HUES64 (cell line): ENCODE results near the gene PRR20A.
"Not testable (repeated sequence)": the region's sequence is repeated elsewhere in the genome, so short reads cannot be mapped to it uniquely, and the experiment has no call there.

Experiments used
- H3K27ac ChIP-seq: 2 replicates; pipeline ENCODE4 v1.7.0; 2013; ENCODE audit warnings: low read depth, low read length, inconsistent platforms
- H3K27me3 ChIP-seq: 2 replicates; pipeline ENCODE4 v1.6.1; 2013; ENCODE audit warnings: mild to moderate bottlenecking, low read length; ENCODE audit not compliant: insufficient read depth
- H3K36me3 ChIP-seq: 2 replicates; pipeline ENCODE4 v1.6.1; 2013; ENCODE audit warnings: mild to moderate bottlenecking, low read length; ENCODE audit not compliant: insufficient read depth
- H3K4me1 ChIP-seq: 2 replicates; pipeline ENCODE4 v1.6.1; 2013; ENCODE audit warnings: mild to moderate bottlenecking, low read length, moderate library complexity; ENCODE audit not compliant: insufficient read depth
- H3K4me3 ChIP-seq: 2 replicates; pipeline ENCODE4 v1.5.1; 2013; ENCODE audit warnings: mild to moderate bottlenecking, low read length, moderate library complexity
- H3K9ac ChIP-seq: 2 replicates; pipeline ENCODE4 v1.6.1; 2013; ENCODE audit warnings: mild to moderate bottlenecking, low read depth, low read length
- H3K9me3 ChIP-seq: 2 replicates; pipeline ENCODE4 v1.6.1; 2013; ENCODE audit warnings: low read depth, low read length; ENCODE audit not compliant: insufficient read depth
- WGBS: fragments of 150-250, 120-280 bp; methylation state at CpG from one replicate; pipeline ENCODE4 v1.1.7; 2013; ENCODE audit warnings: missing lambda C conversion rate; 5-methylcytosine and 5-hydroxymethylcytosine counted together

The PRR20A gene

DNA sequence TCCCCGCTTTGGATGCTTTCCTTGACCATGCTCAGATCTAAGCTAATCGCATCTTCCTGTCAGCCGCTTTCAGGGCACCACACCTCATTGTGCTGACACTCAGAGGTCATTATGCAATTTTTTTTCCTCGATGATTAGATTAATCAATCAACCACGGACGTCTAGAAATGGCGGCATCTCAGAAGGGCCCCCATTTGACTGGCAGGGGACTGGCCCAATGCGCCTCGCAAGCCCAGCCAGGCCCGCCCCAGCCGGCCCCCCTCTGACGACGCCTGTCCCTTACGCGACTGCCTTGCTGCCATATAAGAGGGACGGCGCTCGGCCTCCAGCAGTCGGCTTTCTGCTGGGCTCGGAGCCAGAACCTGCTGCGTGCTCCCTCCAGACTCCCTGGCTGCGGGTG is 19.6 kb downstream of the PRR20A start, which contains the start of gene PRR20D:
Gene PRR20D, plus strand, starts transcription at position 301 of the 400 bp plus-strand sequence. CDS start 387 bp downstream, outside the sequence.
- H3K27me3 ChIP-seq = not testable (repeated sequence)
- WGBS = no CpG with 5 or more reads among the region's 22 CpGs

DNA sequence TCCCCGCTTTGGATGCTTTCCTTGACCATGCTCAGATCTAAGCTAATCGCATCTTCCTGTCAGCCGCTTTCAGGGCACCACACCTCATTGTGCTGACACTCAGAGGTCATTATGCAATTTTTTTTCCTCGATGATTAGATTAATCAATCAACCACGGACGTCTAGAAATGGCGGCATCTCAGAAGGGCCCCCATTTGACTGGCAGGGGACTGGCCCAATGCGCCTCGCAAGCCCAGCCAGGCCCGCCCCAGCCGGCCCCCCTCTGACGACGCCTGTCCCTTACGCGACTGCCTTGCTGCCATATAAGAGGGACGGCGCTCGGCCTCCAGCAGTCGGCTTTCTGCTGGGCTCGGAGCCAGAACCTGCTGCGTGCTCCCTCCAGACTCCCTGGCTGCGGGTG is 26.2 kb downstream of the PRR20A start, which contains the start of gene PRR20E:
Gene PRR20E, plus strand, starts transcription at position 301 of the 400 bp plus-strand sequence. CDS start 387 bp downstream, outside the sequence.
- not testable (repeated sequence) for H3K36me3 ChIP-seq, H3K4me1 ChIP-seq, H3K27ac ChIP-seq, H3K4me3 ChIP-seq, H3K27me3 ChIP-seq, H3K9ac ChIP-seq, H3K9me3 ChIP-seq
- no CpG with 5 or more reads among the region's 22 CpGs for WGBS

More for the DNA sequence above, 19.6 kb downstream of the PRR20A start, which contains the start of gene PRR20D:
- H3K9me3 ChIP-seq, H3K4me3 ChIP-seq, H3K4me1 ChIP-seq, H3K9ac ChIP-seq, H3K36me3 ChIP-seq, H3K27ac ChIP-seq: not testable (repeated sequence)

DNA sequence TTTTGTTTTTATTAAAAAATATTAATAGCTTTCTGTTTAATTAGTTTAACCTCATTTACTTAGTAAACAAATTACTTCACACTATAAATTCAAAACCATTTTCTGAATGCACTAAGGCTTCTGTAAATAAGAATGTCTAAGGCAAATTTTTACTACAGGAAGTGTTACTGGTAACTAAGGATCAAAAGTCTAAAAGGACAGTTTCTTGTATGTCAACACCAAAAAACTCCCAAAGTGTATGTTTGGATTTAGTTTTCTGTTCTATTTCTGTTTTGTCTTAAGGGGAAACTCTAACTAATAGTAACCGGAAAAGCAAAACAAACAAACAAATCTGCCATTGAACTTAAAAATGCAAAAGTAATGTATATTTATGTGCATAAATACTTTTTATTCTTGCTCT is 50.9 kb downstream of the PRR20A start:
- no peaks in the 10 kb centered on the region for H3K27me3 ChIP-seq
- H3K9me3 ChIP-seq = no peaks in the 10 kb centered on the region; the same call in 1 of the 2 replicates
- no peak overlapping the region for H3K27ac ChIP-seq
- no peaks in the 10 kb centered on the region for H3K36me3 ChIP-seq
- WGBS = no CpG with 5 or more reads among the region's 1 CpG
- H3K4me1 ChIP-seq = no peaks in the 10 kb centered on the region
- H3K4me3 ChIP-seq = no peak overlapping the region
- no peak overlapping the region for H3K9ac ChIP-seq
